Measurements from ENCODE around the gene CNN3. TPM values are rescaled to one million over a fixed set of nuclear protein-coding genes. Genes with fewer than 3 reads are reported as not detected.

Gene CNN3
- total RNA-seq, 1 experiment from 2014 or later, result 183 TPM

DNA sequence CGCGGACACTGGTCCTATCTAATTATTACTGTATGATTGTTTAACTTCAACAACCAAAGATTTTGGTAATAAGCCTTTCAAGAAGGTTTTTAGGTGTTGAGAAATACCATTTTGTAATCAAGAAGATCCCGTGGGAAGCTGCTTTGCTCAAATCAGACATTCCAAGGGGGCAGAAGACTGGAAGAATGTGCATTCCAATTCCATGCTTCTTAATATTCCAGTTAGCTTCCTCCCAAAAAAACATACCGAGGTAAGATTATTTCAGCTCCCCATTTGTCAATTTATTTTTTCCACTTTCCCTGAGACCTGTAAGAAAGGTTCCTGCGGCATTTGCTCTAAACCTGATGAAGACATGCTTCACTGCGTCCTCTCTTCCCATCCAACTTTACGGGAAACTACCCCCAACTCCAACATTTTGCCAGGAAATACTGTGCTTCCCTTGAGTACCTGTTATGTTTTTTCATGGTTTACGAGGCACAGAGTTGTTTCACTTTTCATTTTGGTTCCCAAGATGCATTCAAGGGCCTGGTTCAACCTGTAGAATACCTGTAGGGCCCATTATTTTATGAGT is 4.1 kb downstream of the CNN3 start:
- no peak overlapping the region for H3K4me3 Mint-ChIP-seq
- CTCF ChIA-PET, result interaction anchor here (2.3 to 4.1 kb wide), 2 partner anchors 68 to 121 kb away, joined by 7 to 20 read pairs (median 10); no protein-coding TSS in a partner anchor

DNA sequence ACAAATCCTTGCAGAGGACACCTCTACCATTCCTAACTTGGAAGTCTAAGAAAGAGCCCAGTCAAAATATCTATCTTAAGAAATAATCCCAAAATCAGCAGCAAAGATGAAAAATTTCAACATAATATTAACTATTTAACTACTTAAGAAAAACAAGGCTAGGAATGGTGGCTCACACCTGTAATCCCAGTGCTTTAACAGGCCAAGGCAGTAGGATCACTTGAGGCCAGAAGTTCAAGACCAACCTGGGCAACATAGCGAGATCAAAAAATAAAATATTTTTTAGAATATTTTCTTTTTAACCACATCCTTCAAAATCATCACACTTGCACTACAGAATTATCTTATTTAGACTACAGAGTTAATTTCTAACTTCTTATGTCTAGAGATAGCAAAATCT is 4.9 kb downstream of the CNN3 start:
- Mint-ChIP-seq H3K36me3 (peaks cover 8% of the 10 kb centered on the region; the same call in 1 of the 2 replicates), H3K27me3 (ENCODE audit: low read depth) (no peaks in the 10 kb centered on the region), H3K4me3 (no peak overlapping the region), H3K27ac (peak overlapping the region; percentile 52), H3K4me1 (peaks cover 69% of the 10 kb centered on the region), H3K9me3 (no peaks in the 10 kb centered on the region)
- DNase-seq (ENCODE audit: low spot score) (no peak), ATAC-seq (no peak)
- CTCF ChIA-PET, result interaction anchor here (2.5 to 4.1 kb wide), 2 partner anchors 68 to 122 kb away, joined by 10 to 20 read pairs; no protein-coding TSS in a partner anchor
- POLR2A ChIA-PET, result interaction anchor here (1.4 kb wide), 1 partner anchor 67 kb away, joined by 3 read pairs; no protein-coding TSS in a partner anchor
- TF ChIP-seq, protein P1, sequence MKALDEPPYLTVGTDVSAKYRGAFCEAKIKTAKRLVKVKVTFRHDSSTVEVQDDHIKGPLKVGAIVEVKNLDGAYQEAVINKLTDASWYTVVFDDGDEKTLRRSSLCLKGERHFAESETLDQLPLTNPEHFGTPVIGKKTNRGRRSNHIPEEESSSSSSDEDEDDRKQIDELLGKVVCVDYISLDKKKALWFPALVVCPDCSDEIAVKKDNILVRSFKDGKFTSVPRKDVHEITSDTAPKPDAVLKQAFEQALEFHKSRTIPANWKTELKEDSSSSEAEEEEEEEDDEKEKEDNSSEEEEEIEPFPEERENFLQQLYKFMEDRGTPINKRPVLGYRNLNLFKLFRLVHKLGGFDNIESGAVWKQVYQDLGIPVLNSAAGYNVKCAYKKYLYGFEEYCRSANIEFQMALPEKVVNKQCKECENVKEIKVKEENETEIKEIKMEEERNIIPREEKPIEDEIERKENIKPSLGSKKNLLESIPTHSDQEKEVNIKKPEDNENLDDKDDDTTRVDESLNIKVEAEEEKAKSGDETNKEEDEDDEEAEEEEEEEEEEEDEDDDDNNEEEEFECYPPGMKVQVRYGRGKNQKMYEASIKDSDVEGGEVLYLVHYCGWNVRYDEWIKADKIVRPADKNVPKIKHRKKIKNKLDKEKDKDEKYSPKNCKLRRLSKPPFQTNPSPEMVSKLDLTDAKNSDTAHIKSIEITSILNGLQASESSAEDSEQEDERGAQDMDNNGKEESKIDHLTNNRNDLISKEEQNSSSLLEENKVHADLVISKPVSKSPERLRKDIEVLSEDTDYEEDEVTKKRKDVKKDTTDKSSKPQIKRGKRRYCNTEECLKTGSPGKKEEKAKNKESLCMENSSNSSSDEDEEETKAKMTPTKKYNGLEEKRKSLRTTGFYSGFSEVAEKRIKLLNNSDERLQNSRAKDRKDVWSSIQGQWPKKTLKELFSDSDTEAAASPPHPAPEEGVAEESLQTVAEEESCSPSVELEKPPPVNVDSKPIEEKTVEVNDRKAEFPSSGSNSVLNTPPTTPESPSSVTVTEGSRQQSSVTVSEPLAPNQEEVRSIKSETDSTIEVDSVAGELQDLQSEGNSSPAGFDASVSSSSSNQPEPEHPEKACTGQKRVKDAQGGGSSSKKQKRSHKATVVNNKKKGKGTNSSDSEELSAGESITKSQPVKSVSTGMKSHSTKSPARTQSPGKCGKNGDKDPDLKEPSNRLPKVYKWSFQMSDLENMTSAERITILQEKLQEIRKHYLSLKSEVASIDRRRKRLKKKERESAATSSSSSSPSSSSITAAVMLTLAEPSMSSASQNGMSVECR (CRISPR knock-in tag; IDR thresholded peaks at IDR 0.05; ENCODE audit: borderline replicate concordance), result no peak
- TF ChIP-seq, protein P2, sequence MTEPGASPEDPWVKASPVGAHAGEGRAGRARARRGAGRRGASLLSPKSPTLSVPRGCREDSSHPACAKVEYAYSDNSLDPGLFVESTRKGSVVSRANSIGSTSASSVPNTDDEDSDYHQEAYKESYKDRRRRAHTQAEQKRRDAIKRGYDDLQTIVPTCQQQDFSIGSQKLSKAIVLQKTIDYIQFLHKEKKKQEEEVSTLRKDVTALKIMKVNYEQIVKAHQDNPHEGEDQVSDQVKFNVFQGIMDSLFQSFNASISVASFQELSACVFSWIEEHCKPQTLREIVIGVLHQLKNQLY (CRISPR knock-in tag; IDR thresholded peaks at IDR 0.05), result no peak
- TF ChIP-seq ZNF121 (CRISPR knock-in tag; IDR thresholded peaks at IDR 0.05), result peak; percentile 79; the same call in 1 of the 2 replicates
- TF ChIP-seq PRRX2 (CRISPR knock-in tag; IDR thresholded peaks at IDR 0.05), result no peak
- TF ChIP-seq CREB1 (CRISPR knock-in tag; IDR thresholded peaks at IDR 0.05), result no peak
- TF ChIP-seq TEAD4 (CRISPR knock-in tag; IDR thresholded peaks at IDR 0.05), result no peak
- TF ChIP-seq, protein P3, sequence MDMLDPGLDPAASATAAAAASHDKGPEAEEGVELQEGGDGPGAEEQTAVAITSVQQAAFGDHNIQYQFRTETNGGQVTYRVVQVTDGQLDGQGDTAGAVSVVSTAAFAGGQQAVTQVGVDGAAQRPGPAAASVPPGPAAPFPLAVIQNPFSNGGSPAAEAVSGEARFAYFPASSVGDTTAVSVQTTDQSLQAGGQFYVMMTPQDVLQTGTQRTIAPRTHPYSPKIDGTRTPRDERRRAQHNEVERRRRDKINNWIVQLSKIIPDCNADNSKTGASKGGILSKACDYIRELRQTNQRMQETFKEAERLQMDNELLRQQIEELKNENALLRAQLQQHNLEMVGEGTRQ (CRISPR knock-in tag; IDR thresholded peaks at IDR 0.05), result no peak

More for the DNA sequence above, 4.1 kb downstream of the CNN3 start:
- ATAC-seq, result no peak
- Mint-ChIP-seq H3K27ac (peak overlapping the region; percentile 75), H3K9me3 (no peaks in the 10 kb centered on the region), H3K27me3 (ENCODE audit: low read depth) (no peaks in the 10 kb centered on the region), H3K4me1 (peaks cover 69% of the 10 kb centered on the region), H3K36me3 (peaks cover 8% of the 10 kb centered on the region; the same call in 1 of the 2 replicates)
- DNase-seq (ENCODE audit: low spot score), result no peak
- TF ChIP-seq MXD4 (CRISPR knock-in tag; IDR thresholded peaks at IDR 0.05; ENCODE audit: borderline replicate concordance) (no peak), NFATC4 (CRISPR knock-in tag; IDR thresholded peaks at IDR 0.05) (no peak), IRF2 (CRISPR knock-in tag; IDR thresholded peaks at IDR 0.05; ENCODE audit: borderline replicate concordance, low read depth) (no peak)
- TF ChIP-seq, protein P3 (CRISPR knock-in tag; IDR thresholded peaks at IDR 0.05), result no peak
- TF ChIP-seq, protein P1 (CRISPR knock-in tag; IDR thresholded peaks at IDR 0.05; ENCODE audit: borderline replicate concordance), result no peak
- POLR2A ChIA-PET, result interaction anchor here (1.1 to 1.4 kb wide), 2 partner anchors 16 to 68 kb away, joined by 3 read pairs; no protein-coding TSS in a partner anchor
